SK-N-MC (cell line): ENCODE measurements around the gene SELE.
"Not testable (repeated sequence)": the region's sequence is repeated elsewhere in the genome, so short reads cannot be mapped to it uniquely, and the experiment has no call there.

Experiments
- DNase-seq: peaks from one replicate; pipeline ENCODE4 v3.0.0-alpha.2; 2011; ENCODE audit warnings: low read depth, low spot score
- H3K27ac ChIP-seq: fragments of 200-600 bp; sonication (generic); 2 replicates; pipeline ENCODE4 v1.5.1; 2016; ENCODE audit warnings: mixed run types
- H3K36me3 ChIP-seq: fragments of 200-600 bp; sonication (generic); 2 replicates; pipeline ENCODE4 v1.6.1; 2017; ENCODE audit warnings: antibody characterized with exemption, low read length, mixed read lengths; ENCODE audit not compliant: insufficient read depth
- H3K4me3 ChIP-seq: fragments of 200-600 bp; sonication (generic); 2 replicates; pipeline ENCODE4 v1.5.1; 2016
- H3K9ac ChIP-seq: fragments of 200-600 bp; sonication (generic); 2 replicates; pipeline ENCODE4 v1.8.0; 2017; ENCODE audit warnings: mixed run types, mixed read lengths; ENCODE audit not compliant: insufficient read length
- H3K9me3 ChIP-seq: fragments of 200-600 bp; sonication (generic); 2 replicates; pipeline ENCODE4 v1.6.1; 2017; ENCODE audit warnings: low read depth, mild to moderate bottlenecking, antibody characterized with exemption, low read length, moderate library complexity, mixed read lengths
- EZH2 ChIP-seq: fragments of 200-600 bp; sonication (generic); IDR thresholded peaks from one replicate; pipeline ENCODE4 v1.6.1; 2017; ENCODE audit warnings: antibody characterized with exemption
- FOXP2 ChIP-seq: optimal IDR thresholded peaks from 2 replicates; pipeline ENCODE3; 2011; ENCODE audit warnings: mild to moderate bottlenecking, moderate library complexity; ENCODE audit not compliant: insufficient read depth; ENCODE audit errors: extremely low read length, control extremely low read depth
- POLR2AphosphoS5 ChIP-seq: IDR thresholded peaks from 2 replicates; pipeline ENCODE4 v1.6.1; 2012; ENCODE audit warnings: mild to moderate bottlenecking, low read depth, low read length, borderline replicate concordance

The SELE gene

GRCh38 chr1:169694304-169695075 is 39.4 kb downstream of the SELE start:
- Histone ChIP-seq H3K36me3 (no peaks in the 10 kb centered on the region), H3K9me3 (no peaks in the 10 kb centered on the region), H3K9ac (no peak overlapping the region), H3K4me3 (no peak overlapping the region), H3K27ac (no peak overlapping the region)
- DNase-seq = no peak
- no peak for TF ChIP-seq POLR2AphosphoS5
- TF ChIP-seq EZH2 = no peak
- TF ChIP-seq FOXP2 = no peak

- no peak for DNase-seq
- no peak overlapping the region for H3K4me3 ChIP-seq
- no peaks in the 10 kb centered on the region for H3K36me3 ChIP-seq
- TF ChIP-seq FOXP2 (no peak), POLR2AphosphoS5 (no peak), EZH2 (no peak)
- no peak overlapping the region for H3K9ac ChIP-seq
- no peaks in the 10 kb centered on the region for H3K9me3 ChIP-seq
- H3K27ac ChIP-seq = no peak overlapping the region
These were observed 41.0 kb downstream of the SELE start for GRCh38 chr1:169692756-169693460.

DNA sequence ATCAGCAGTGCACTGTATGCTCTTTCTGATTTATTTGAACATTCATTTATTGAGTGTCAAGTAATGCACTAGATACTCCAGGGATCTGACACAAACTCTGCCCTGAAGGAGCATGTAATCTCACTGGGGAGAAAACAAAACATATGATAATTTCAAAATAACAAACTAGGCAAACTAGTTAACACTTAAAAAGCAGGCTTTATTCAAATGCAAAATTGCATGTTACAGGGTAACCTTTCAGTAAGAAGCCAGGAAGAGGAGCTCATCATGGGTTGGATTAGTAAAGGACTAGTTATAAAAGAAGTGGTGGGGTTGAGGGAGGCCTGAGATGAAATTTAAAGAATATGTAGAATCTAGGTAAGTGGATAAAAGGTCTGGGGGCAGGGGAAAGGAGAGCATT is 43.4 kb downstream of the SELE start:
- Histone ChIP-seq H3K36me3 (no peaks in the 10 kb centered on the region), H3K9me3 (no peaks in the 10 kb centered on the region), H3K9ac (no peak overlapping the region), H3K27ac (no peak overlapping the region), H3K4me3 (no peak overlapping the region)
- no peak for DNase-seq
- TF ChIP-seq FOXP2 = no peak
- TF ChIP-seq EZH2 = no peak
- no peak for TF ChIP-seq POLR2AphosphoS5

GRCh38 chr1:169689395-169689794 is 44.5 kb downstream of the SELE start:
- H3K9me3 ChIP-seq = no peaks in the 10 kb centered on the region
- no peak overlapping the region for H3K27ac ChIP-seq
- no peak overlapping the region for H3K4me3 ChIP-seq
- H3K36me3 ChIP-seq = no peaks in the 10 kb centered on the region
- DNase-seq = no peak
- no peak overlapping the region for H3K9ac ChIP-seq
- no peak for TF ChIP-seq EZH2
- no peak for TF ChIP-seq FOXP2

GRCh38 chr1:169688377-169688776 is 45.5 kb downstream of the SELE start:
- not testable (repeated sequence) for DNase-seq, H3K36me3 ChIP-seq, H3K9me3 ChIP-seq, H3K27ac ChIP-seq, H3K4me3 ChIP-seq, H3K9ac ChIP-seq

GRCh38 chr1:169683661-169684060 is 50.2 kb downstream of the SELE start:
- TF ChIP-seq EZH2 (no peak), POLR2AphosphoS5 (no peak), FOXP2 (no peak)
- Histone ChIP-seq H3K9ac (no peak overlapping the region), H3K36me3 (no peaks in the 10 kb centered on the region), H3K4me3 (no peak overlapping the region), H3K9me3 (no peaks in the 10 kb centered on the region), H3K27ac (no peak overlapping the region)
- DNase-seq = no peak

- not testable (repeated sequence) for H3K4me3 ChIP-seq
These were observed 50.7 kb downstream of the SELE start for GRCh38 chr1:169683168-169683567.

DNA sequence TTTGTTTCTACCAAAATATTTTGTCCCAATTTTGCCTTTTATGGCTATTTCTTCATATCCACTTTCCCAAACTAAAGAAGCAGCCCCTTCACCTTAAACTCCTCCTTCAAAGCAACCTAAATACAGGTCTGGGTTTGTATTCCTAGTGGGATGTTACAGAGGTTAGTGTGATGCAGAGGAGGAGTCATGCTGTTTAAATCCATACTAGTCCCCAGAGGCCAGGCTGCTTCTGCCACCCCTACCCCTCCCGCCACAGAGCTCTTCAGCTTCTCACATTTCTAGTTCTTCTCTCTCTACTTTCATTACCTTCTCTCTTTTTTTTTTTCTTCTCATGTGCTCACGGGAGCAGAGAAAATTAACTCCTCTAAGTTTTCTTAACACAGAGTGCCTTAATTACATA is 51.8 kb downstream of the SELE start:
- Histone ChIP-seq H3K4me3 (no peak overlapping the region), H3K36me3 (no peaks in the 10 kb centered on the region), H3K27ac (no peak overlapping the region), H3K9me3 (no peaks in the 10 kb centered on the region), H3K9ac (no peak overlapping the region)
- no peak for DNase-seq
- TF ChIP-seq FOXP2 (no peak), EZH2 (no peak), POLR2AphosphoS5 (no peak)

More at GRCh38 chr1:169683168-169683567, 50.7 kb downstream of the SELE start:
- not testable (repeated sequence) for DNase-seq, H3K9ac ChIP-seq, H3K27ac ChIP-seq, H3K36me3 ChIP-seq, H3K9me3 ChIP-seq

DNA sequence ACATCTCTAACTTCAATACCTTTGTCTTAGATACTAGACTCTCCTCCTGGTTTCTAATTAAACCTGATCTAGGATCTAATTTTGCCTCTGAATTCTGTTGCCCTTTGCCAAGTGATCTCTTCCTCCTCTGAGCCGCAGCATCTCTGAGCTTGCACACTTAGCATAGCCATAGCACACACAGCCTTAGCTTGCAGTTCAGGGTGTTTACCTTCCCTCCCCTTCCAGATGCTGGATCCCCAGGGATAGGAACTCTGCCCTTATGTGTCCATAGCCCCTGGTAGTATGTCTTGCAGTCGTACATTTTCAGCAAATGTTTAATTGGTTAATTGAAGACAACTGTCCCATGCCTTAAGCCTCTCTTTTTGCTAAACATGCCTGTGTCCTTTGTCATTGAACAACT is 52.7 kb downstream of the SELE start:
- H3K9me3 ChIP-seq = no peaks in the 10 kb centered on the region
- H3K36me3 ChIP-seq = no peaks in the 10 kb centered on the region
- no peak overlapping the region for H3K27ac ChIP-seq
- H3K4me3 ChIP-seq = no peak overlapping the region
- no peak overlapping the region for H3K9ac ChIP-seq
- TF ChIP-seq POLR2AphosphoS5 = no peak
- no peak for TF ChIP-seq FOXP2
- TF ChIP-seq EZH2 = no peak
- DNase-seq = no peak
